Epithelial cell of esophagus (primary cell): ENCODE results near the gene TSPAN18.

ENCODE experiments used
- DNase-seq: peaks from one replicate; pipeline ENCODE4 v3.0.0; 2010; ENCODE audit warnings: low read depth
- H3K4me3 ChIP-seq: 2 replicates; pipeline ENCODE4 v1.5.1; 2011; ENCODE audit warnings: mild to moderate bottlenecking, low read length, control low read depth
- TF ChIP-seq, protein P1 (sequence below): IDR thresholded peaks from 2 replicates; pipeline ENCODE4 v1.5.1; 2011; ENCODE audit warnings: low read depth, mild to moderate bottlenecking, low read length, control low read depth, inconsistent platforms; ENCODE audit not compliant: insufficient read depth; ENCODE audit errors: missing control alignments

The TSPAN18 gene

GRCh38 chr11:44950031-44950624 is 223.4 kb downstream of the TSPAN18 start:
- DNase-seq, result no peak
- H3K4me3 ChIP-seq, result peak overlapping the region; percentile 56
- TF ChIP-seq, protein P1, sequence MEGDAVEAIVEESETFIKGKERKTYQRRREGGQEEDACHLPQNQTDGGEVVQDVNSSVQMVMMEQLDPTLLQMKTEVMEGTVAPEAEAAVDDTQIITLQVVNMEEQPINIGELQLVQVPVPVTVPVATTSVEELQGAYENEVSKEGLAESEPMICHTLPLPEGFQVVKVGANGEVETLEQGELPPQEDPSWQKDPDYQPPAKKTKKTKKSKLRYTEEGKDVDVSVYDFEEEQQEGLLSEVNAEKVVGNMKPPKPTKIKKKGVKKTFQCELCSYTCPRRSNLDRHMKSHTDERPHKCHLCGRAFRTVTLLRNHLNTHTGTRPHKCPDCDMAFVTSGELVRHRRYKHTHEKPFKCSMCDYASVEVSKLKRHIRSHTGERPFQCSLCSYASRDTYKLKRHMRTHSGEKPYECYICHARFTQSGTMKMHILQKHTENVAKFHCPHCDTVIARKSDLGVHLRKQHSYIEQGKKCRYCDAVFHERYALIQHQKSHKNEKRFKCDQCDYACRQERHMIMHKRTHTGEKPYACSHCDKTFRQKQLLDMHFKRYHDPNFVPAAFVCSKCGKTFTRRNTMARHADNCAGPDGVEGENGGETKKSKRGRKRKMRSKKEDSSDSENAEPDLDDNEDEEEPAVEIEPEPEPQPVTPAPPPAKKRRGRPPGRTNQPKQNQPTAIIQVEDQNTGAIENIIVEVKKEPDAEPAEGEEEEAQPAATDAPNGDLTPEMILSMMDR, result no peak

- peak within 1 kb of the TSS; percentile 56 for H3K4me3 ChIP-seq
- TF ChIP-seq, protein P1, result peak; percentile 12
- DNase-seq, result peak; percentile 20
Measured at GRCh38 chr11:44950625-44951476, 224.1 kb downstream of the TSPAN18 start, which contains the start of gene TP53I11. Gene TP53I11, minus strand, starts transcription at chr11:44950883. Its CDS starts 12,548 bp downstream, at chr11:44938335.

DNA sequence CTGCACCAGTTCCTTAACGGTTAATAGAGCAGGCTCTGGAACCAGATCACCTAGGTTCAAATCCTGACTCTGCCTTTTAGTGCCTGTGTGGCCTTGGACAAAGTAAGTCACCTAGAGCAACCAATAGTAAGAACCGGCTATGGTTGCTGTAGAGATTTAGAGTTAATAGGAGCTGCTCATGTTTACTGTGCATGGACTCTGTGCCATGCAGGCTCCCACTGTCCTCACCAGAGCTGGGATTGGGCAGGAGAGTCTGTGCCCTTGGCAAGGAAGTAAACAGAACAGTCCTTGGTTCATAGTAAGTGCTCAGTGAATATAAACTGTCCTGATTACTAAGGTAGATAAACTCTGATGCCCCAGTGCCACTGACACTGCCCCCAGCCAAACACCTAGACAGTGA is 225.3 kb downstream of the TSPAN18 start:
- TF ChIP-seq, protein P1, result no peak
- no peak for DNase-seq
- H3K4me3 ChIP-seq, result no peak overlapping the region

- peak; percentile 27 for DNase-seq
- no peak overlapping the region for H3K4me3 ChIP-seq
- TF ChIP-seq, protein P1, result no peak
Measured at GRCh38 chr11:44952500-44953260, 225.9 kb downstream of the TSPAN18 start.

DNA sequence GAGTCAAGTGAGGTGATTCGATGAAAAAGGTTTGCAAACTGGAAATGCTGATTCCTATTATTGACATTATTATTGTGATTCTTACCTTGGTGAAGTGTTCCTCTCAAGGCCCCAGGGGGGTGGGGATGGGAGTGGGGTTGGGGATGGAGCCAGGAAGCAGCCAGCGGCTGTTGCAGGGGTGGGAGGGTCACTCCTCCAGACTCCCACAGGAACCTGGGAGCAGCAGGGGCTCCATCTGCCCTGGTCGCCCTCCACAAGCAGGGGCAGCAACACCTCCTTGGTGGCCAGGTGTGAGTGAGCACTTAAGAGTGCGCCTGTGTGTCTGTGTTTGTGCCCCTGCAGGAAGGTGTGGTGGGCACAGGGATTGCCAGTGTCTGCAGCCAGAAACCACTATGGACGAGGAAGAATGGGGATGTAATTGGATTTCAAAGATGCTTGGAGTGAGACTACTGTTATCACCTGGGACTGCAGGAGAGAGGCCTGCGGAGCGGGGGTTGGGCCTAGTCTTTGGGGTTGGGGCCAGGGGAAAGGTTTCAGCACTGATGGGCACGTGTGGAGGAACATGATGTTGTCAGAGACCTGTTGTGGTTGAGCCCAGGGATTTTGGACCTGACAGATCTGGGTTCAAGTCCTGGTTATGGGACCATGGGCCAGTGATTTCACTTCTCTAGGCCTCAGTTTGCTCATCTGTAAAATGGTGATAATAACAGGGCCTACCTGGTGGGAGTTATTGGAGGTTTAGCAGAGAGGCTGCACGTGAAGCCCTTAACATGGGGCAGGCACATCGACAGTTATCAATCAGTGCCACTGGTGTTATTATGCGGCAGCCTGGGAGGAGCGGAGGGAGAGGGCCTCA is 227.5 kb downstream of the TSPAN18 start:
- no peak for DNase-seq
- TF ChIP-seq, protein P1, result no peak
- no peak overlapping the region for H3K4me3 ChIP-seq
